GM21390 (cell line): ENCODE measurements around the gene ENG.
A peak's percentile ranks its signal among the peaks of the same experiment; 100 is the strongest.

Experiments
- ATAC-seq: cut with Tn5 transposase; IDR thresholded peaks from one replicate; pipeline ENCODE4 v1.9.1; 2021; ENCODE audit not compliant: unreplicated experiment

The ENG gene

GRCh38 chr9:127778280-127779135 lies 76.0 kb downstream of the ENG start, which contains the start of gene SH2D3C:
Gene SH2D3C, minus strand, starts transcription at chr9:127778666. Its CDS starts 39 bp downstream, at chr9:127778627.
- peak; percentile 43 for ATAC-seq

- ATAC-seq, result no peak
Observed at GRCh38 chr9:127777368-127777980, 77.0 kb downstream of the ENG start.

DNA sequence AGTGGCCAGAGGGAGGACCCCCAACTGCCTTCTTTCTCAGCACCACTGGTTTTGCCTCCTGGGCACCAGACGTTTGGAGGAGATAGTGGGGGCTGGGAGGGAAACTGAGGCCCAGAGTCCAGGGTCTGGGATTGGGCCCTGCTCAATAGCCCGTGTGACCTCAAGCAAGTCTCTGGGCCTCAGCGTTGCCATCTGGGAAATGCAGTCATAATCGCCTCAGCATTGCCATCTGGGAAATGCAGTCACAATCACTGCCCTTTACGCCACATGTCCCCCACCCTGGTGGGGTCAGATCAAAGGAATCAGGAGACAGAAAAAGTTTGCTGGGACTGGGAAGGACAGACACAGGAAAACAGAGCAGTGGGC lies 77.6 kb downstream of the ENG start:
- ATAC-seq, result no peak

- ATAC-seq, result no peak
Observed at GRCh38 chr9:127776195-127776923, 78.1 kb downstream of the ENG start.

- no peak for ATAC-seq
Observed at GRCh38 chr9:127773981-127774380, 80.5 kb downstream of the ENG start.

DNA sequence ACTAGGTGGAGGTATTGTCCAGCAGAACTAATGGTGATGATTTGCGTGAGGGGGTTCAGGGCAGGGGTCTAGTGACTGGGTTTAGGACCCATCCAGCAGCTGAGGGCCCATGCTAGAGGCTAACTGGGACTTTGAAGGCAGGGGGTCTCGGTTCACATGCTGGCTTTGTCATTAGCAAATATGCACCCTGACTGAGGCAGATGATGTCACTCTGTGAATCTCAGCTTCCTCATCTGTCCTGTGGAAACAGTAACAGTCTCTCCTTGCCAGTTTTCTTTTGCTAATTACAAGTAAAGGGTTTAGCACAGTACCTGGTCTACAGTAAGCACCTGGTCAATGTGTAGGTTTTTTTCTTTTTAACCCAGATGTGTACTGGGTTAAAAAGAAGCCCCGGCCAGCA lies 81.2 kb downstream of the ENG start:
- ATAC-seq, result no peak

GRCh38 chr9:127772603-127773002 lies 81.9 kb downstream of the ENG start:
- no peak for ATAC-seq

DNA sequence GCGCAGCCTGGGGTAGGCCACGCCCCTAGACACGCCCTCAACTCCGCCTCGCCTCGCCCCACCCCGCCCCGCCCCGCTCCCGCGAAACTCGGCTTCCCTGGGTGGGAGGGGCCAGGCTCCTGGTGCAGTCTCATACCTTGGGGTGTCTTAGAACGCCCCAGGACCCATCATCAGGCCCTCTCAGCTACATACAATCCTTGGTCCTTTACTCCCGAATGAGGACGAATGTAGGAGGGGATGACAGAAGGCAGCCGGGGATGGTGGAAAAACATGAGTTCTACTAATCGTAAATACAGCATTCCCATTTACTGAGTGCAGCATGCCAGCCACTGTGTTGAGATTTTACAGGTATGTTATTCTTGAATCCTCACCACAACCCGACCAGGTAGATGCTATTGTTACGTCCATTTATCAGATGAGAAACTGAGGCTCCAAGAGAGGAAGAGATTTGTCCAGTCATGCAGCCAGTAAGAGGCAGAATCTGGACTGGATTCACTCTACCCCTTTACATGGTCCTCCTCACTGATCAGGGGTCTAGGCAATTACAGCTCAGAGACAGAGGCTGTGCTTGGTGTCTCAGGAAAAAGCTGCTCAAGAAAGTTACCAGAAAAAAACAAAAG lies 82.8 kb downstream of the ENG start:
- no peak for ATAC-seq

DNA sequence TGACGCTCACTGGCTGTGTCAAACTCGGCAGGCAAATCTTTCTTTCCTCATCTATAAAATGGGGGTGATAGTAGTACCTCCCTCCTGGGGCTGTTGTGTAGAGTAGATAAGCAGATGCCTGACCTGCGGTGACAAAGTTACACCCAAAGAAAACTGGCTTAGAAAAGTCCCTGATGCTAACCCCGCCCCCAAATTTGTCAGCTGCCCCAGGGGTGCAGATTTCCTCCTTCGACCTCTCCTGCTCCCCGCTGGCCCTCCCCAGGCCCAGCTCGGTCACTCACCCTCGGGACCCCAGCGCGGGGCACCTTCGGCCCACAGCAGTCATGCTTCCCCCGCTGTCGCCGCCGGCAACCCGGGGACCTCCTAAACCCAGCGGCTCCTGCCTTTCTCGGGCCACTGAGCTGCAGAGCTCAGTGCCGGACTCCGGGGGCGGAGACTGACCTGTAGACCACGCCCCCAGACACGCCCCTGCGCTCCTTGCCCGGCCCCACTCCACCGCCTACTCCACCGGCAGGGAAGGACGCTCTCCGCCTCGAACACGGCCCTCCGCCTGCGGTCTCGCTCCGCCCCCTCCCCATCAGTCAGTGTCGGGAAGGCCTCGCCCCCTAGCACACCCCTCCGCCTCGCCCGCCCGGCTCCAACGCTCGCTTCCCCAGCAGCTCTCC lies 83.4 kb downstream of the ENG start:
- peak; percentile 81 for ATAC-seq

DNA sequence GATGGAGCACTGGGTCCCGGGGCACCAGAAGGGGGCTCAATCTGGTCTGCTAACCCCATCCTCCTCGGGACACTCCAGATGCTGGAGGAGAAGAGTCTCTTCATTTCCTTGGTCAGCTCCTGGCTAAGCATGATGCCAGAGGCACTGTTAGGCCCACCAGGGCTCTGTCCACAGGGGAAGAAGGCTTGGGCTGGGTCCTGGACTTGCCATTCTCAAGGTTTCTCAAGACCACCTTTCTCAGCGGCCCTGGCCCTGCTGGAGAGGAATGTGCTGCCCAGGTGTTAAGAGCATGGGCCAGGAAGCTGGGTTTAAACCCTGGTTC lies 83.9 kb downstream of the ENG start:
- ATAC-seq, result no peak

DNA sequence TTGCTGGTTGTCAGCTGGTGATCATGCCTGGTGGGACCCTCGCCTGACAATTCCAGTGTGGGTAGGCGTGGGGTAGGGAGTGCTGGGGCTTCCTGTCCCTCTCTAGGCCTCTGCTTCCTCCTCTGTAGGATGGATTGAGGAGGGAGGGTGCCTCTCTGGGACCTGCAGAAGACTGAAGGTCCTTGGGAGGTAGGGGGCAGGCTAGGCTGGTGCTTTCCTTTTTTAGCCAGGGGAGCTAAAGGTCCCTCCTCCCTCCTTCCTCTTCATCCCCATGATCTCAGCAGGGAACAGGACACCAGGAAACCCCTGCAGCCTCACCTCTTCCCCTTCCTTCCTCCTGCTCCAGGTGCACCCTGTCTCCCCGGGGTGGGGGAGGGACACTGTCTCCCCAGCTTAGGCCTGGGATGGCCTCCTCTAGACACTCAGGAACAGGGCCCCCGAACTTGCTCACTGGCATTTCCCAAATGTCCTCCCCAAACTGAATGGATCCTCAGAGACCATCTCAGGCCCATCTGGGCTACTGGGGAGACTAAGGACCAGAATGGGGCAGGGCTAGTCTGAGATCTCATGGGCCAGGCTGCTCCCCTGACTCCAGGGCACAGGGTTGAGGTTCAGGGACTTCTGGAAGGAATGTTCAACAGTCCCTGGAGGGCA lies 84.4 kb downstream of the ENG start:
- no peak for ATAC-seq

DNA sequence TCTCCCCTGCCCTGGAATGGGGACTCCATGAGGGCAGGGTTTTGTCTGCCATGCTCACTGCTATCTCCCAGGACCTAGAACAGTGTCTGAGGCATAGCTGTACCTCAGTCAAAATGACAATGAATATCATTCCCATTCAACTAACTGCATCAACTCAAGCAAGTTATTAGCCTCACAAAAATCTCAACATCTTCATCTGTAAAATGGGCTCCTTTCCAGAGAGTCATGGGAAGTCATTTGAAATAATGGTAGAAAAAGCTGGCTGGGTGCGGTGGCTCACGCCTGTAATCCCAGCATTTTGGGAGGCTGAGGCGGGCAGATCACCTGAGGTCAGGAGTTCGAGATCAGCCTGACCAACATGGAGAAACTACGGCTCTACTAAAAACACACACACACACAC lies 85.4 kb downstream of the ENG start:
- ATAC-seq, result no peak

GRCh38 chr9:127768698-127769097 lies 85.8 kb downstream of the ENG start:
- no peak for ATAC-seq

DNA sequence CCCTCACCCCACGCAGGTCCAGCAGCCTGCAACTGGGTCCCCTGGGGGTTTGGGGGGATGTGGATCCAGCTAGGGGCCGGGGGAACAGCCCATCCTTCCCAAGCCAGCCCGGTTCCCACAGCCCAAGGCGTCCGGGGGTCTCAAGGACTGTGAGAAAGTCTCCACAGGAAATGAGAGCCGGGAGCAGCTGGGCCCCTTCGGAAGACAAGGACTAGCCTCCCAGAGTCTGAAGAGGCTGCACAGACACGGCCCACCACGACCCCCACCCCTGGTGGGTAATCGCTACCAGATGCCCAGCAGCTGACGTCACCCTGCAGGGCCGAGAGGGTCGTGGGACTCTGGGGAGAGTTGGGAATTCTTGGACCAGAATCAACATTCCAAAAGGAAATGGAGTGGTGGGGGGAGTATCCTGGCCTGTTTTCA lies 86.5 kb downstream of the ENG start:
- no peak for ATAC-seq

GRCh38 chr9:127767410-127767809 lies 87.0 kb downstream of the ENG start:
- no peak for ATAC-seq

GRCh38 chr9:127765418-127765817 lies 89.0 kb downstream of the ENG start:
- ATAC-seq, result no peak
